ENCODE results near the gene ARID3A.
"Not testable (repeated sequence)": the region's sequence is repeated elsewhere in the genome, so short reads cannot be mapped to it uniquely, and the experiment has no call there.

ARID3A gene

DNA sequence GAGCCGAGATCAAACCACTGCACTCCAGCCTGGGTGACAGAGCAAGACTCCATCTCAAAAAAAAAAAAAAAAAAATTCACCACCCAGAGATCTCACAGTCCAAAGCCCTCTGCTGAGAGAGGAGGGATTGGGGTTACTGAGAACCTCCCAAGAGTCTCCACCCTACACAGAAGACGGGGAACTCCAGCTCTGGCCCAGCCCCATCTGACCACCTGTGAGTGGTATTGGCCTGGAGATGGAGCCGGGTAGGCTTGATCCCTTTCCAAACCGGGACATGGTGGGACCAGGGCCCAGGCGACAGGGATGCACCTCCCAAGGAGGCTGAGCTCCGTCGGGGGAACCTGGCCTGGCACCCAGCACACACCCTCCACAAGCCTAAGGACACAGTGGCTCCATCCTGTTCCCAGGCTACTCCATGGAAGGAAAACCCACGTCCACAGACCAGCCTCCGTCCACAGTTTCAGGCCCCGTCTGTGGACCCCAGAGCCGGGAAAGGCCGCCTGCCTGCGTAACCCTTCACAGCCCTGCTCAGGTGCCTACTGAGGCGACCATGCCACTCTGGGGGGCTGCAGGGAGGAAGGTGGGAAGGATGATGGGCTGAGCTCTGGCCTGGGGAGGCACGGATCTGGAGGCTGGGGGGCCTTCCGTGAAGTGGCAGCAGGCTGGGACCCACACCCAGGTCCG lies 93.2 kb downstream of the ARID3A start:
- no peak for DNase-seq

DNA sequence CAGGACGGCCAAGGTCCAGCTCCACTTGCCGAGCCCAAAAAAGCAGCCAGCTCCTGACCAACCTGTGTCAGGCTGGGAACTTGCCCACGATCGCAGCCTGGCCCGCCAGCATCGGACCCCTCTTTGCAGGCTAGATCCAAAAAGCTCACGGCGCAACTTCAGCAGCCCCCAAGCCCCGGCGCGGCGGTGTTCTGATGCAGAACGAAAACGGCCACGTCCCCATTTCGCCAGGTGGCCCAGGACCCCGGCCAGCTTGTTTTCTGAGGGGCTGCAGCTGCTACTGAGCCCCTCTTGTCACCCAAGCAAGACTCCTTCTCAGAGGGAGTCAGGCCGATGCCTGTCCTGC lies 93.8 kb downstream of the ARID3A start:
- DNase-seq, result no peak

DNA sequence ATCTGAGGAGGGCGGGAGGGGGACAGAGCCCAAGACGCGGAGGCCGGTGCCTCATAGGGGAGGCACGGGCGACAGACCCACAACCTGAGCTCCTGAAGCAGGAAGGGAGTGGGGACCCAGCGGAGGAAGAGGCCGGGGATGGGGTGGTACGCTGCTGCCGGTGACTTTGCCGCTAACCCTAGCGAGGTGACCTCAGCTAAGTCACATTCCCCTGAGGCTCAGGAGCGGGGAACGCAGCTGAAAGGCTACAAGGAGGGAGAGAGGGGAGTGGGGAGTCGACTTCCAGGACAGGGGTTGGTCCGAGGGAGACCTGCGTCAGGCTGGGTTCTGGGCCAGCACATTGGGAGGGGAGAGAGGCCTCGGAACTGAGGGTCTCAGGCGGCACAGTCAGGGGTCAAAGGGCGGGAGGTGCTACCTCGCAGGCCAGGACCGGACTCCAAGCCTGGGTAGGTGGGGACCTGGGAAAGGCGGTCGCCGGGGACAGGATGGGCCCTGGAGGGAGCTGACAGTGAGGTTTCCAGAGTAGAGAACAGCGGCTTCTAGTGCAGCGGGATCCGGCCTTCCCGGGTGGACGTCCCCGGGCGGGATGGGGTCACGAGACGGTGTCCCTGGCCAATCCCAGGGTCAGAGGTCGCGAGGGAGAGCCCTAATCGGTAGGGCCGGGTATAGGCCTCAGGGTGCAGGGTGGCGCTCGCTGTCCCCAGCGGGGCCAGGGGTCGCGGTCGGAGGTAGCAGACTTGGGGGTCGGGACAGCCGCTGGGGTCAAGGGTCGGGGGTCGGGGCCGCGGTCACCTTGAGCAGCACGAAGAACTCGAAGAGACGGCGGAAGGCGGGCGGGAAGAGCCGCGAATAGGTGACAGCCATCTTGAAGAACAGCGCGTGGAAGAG lies 94.4 kb downstream of the ARID3A start:
- DNase-seq, result no peak

DNA sequence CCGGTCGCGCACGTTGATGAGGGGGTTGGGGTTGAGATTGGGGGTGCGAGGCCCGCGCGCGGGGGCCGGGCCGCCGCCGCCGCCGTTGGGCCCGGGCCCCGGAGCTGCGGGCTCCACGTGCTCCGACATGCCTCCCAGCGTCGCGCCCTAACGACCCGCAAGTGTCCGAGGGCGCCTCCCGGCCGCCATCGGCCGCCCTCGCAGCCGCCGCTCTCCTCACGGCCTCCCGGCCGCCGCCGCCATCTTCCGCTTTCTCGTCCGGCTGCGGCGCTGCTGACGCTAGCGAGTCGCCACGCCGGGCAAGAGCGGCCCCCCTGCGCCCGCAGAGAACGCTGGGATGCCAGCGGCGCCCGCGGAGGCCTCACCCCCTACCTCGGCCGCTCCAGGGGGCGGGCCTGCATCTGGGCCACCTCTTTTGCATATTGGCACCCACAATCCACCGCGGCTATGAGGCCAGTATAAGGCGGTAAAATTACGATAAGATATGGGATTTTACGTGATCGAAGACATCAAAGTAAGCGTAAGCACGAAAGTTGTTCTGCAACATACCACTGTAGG lies 95.1 kb downstream of the ARID3A start, which contains the start of gene TMEM259:
Gene TMEM259, minus strand, starts transcription at position 256 of the 558 bp plus-strand sequence. Its CDS starts 127 bp downstream, at position 129.
- DNase-seq, result peak; percentile 98

DNA sequence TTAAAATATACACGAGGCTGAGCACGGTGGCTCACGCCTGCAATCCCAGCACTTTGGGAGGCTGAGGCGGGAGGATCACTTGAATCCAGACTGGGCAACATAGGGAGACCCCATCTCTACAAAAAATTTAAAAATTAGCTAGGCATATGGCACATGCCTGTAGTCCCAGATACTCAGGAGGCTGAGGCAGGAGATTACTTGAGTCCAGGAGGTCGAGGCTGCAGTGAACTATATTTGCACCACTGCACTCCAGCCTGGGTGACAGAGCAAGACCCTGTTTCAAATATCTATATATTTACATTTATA lies 98.0 kb downstream of the ARID3A start:
- not testable (repeated sequence) for DNase-seq

DNA sequence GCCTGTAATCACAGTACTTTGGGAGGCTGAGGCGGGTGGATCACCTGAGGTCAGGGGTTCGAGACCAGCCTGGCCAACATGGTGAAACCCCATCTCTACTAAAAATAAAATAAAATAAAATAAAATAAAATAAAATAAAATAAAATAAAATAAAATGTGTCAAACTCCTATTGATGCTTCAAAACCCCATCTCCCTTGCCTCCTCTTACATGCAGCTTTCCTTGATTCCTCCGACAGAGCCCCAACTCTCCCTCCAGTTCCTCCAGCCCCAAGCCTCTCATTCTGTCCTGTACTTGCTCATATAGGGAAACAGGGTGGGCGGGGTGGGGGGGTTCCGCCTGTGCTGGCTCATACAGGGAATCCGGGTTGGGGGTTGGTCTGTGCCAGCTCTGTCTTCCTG lies 99.2 kb downstream of the ARID3A start:
- not testable (repeated sequence) for DNase-seq

Data from effector CD4-positive, alpha-beta T cell (primary cell).